SKM-1 (cell line): ENCODE data around the gene MTCL1.

Experiments
- DNase-seq: peaks from one replicate; lab custom pipeline; 2025; ENCODE audit not compliant: unreplicated experiment; lab: John Stamatoyannopoulos, UW

The MTCL1 gene

DNA sequence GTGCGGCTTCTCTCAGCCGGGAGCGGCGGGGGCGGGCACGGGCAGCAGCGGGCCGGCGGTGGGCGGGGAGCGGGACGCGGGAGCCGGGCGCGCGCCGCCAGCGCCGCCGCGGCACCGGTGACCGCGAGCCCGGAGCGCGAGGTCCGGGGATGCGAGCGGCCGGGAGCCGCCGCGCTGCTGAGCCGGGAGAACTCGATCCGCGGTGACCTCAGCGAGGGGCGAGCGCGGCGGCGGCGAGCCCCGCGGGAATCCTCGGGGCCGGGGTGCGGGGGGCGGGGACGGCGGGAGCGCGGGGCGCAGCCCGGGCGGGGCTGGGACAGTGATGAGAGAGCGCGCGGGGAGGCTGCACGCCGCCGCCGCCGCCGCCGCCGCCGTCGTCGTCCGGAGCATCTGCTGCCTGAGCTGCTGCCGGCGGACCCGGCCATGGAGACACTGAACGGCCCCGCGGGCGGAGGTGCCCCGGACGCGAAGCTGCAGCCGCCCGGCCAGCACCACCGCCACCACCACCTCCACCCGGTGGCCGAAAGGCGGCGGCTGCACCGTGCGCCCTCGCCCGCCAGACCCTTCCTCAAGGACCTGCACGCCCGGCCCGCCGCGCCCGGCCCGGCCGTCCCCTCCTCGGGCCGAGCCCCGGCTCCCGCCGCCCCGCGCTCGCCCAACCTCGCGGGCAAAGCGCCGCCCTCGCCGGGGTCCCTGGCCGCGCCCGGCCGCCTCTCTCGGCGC is at the start of gene MTCL1:
Gene MTCL1, plus strand, starts transcription at position 319 of the 723 bp plus-strand sequence. Its CDS starts 105 bp downstream, at position 424.
- no peak for DNase-seq

DNA sequence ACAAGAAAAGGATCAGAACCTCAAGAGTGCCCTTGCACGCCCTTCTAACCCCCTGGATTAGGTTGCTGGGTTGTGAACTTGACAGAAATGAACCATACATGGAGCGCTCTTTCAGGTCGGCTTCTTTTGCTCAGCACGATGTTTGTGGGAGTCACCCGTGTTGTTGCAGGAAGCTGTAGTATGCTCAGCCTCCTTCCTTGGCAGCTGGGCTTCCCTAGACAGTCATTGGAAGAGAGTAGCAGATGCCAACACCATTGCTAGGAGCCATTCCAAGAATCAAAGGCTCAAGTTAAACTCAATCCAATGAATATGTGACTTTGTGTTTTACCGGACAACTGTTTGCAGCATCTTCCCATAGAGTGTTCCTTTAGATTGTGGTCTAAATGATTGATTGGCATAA is 49.1 kb upstream of the MTCL1 start:
- no peak for DNase-seq

DNA sequence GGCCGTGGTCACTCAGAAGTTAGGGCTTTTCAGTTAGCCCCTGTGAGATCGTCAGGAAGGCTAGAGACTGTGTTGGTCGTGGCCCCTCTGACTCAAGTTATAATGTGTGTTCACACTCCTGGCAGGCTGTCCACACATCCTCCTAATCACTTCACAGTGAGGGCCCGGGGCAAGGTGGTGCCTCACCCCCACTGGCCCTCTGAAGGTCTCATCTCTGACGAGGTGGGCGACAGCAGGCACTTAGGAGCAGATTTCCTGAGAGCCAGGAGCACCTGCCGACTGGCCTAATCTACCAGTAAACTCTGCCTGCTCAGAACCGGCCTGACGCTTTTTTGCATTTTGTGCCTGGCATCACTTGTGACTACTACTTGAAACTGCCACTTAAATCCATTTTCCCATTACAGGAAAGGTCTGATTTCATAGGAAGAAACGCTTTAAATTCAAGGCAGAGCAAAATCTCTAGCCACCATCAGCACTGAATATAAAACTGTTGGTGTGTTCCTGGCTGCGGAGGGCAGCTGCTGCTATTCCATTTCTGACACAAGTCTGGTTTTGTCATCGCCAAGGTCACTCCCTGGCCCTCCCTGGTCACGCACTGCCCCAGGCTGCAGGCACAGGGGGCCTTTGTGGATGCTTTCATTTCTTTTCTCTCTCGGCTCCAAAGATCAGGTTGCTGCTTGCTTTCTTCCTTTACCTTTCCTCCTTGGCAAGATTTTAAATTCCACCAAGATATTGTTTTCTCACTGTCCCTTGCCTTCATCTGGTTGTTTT is 48.1 kb upstream of the MTCL1 start:
- no peak for DNase-seq

DNA sequence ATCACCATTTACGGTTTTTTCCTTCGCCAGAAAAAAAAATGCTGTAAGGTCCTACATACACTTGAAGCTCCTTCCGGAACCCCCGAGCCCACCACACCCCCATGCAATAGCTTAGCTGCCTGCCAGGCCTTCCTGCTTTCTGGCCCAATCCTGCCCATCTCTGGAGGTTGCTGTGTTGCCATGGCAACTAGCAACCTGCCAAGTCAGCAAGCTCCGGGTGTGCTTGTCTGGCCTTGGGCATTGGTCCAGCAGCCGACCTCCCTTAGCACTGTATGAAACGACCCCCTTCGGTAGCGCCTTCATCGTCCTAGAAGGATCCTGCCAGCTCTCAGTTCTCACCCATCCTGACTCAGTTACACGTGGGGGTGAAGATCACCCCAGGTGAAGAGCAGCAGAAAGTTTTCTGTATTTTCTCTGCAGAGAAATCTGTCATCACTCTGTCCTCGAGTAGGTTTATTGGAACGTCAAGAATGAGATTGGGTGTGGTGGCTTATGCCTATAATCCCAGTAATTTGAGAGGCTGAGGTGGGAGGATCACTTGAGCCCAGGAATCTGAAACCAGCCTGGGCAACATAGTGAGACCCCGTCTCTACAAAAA is 47.4 kb upstream of the MTCL1 start:
- no peak for DNase-seq

DNA sequence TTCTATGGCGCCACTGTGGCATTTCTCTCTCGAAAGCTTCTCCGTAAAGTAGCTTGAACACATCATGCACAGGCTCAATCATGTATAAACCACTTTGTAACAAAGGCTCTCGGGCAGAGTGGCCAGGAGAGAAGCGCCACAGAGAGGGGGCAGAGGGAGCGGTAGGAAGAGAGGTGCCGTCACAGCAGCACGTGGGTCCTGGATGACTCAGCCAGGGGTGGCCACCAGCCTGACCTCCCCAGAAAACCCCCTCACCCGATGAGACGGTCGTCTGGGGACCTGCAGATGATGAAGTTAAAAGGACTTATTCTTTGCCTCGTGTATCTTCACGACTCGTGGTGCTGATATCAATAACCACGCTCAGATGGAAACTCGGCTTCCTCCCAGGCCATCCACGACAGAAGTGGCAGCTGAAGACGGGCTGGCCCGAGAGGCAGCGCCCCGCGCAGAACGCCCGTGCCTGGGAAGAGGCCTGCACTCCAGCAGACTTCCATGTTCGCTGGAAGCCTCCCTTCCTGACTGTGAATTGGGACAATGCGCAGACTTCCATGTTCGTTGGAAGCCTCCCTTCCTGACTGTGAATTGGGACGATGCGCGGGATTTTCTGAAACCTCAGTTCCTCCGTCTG is 46.4 kb upstream of the MTCL1 start:
- no peak for DNase-seq

DNA sequence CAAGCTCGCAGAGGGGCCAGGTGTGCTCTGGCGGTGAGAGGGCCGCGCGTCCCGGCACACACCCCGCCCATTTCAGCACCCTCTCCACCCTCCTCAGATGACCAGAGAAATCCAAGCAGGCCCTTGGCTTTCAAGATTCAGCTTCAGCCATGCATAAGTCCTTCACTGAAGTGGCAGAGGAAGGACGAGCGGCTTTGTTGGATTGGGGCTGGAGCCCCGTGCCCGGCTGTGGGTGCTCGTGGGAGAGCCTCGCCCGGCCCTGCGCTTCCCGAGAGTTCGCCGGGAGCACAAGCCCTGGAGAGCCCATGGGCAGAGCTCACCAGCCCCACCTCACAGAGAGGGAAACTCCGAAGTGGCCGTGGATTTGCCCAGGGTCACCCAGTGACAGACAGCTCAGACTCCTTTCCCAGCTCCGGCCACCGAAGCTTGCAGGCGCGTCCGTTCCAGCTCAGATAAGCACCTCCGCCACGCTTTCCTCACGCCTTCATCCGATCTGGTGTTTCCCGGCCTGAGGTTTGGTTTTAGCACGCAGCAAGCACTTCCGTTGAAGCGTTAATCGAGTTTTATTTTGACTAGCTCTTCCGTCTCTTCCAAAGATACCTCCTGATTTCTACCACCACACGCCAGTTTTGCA is 45.6 kb upstream of the MTCL1 start:
- no peak for DNase-seq

DNA sequence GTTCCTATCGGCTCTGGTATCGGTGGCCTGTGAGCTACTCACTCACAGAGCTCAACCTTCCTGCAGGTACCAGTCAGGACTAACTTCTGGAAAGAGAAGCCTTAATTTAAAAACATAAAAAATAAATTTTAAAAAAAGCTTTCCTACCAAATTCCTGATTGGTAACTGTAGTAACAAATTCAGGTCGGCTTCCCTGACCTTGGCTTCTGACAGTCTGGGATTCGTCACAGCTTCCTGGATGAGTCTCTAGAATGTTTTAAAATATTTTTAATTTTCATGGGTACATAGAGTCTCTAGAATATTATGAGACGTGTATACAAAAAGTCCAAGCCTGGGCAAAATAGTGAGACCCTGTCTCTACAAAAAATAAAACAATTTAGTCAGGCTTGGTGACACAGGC is 45.0 kb upstream of the MTCL1 start:
- no peak for DNase-seq

DNA sequence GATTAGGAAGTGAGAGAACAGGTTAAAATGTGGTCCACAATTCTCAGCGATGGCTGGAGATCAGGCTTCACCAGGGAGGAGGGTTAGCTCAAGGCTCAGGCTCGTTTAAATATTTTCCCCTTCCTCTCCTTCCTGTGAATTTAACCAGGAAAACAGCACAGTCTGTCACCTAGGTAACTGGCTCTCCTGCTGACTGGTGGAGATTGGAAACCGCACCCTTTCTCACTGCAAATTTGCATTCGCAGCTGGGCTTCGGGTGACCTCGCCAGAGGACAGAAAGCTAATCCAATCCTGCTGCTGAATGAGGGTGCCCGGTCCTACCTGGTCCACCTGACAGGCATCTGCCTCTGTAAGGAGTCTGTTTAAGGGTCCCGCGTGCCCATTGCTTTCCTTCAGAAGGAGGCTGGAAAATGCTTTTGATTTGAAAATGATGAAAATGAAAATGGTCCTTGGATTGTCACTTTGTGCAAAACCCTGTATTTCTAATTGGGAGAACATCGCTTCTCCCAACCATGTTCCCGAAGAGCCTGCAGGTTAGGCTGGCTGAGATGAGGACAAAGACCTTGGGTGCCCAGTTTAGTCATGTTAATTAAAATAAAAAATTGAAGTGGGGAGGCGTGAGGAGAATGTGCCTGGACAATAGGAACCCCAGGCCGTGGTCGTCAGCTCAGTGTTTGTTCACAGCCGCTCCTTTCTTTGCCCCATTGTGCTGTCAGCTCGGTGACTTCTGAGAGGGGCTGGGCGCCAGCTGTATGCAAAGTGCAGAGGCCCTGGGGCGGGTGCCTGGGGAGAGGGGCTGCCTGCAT is 43.4 kb upstream of the MTCL1 start:
- no peak for DNase-seq

DNA sequence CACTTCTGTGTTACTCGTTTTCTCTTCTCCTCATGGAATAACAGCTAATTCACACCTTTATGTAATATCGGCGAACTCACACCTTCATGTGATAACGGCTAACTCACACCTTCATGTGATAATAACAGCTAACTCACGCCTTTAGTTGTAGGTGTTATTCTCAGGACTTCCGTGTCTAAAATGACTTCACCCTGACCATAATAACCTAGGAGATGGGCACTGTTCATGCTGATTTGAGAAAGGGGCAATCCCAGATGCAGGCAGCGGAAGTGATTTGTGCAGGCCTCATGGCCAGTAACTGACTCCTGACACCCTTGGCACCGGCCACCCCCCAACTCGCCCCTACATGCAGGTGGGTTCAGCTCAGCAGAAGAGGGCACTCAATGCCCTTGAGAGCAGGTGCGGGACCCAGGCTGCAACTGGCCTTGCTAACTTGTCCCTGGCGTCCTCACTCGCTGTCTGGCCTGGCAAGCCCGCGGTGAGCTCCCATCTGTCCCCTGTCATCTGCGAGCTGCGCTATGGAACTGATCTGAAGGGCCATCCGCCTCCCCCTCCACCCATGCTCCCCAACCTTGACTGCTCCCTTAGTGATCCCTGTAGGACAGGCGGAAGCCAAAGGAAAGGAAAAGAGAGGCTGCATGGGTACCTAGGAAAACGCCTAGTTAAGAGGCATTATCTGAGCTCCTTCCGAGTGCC is 42.6 kb upstream of the MTCL1 start:
- DNase-seq, result no peak

DNA sequence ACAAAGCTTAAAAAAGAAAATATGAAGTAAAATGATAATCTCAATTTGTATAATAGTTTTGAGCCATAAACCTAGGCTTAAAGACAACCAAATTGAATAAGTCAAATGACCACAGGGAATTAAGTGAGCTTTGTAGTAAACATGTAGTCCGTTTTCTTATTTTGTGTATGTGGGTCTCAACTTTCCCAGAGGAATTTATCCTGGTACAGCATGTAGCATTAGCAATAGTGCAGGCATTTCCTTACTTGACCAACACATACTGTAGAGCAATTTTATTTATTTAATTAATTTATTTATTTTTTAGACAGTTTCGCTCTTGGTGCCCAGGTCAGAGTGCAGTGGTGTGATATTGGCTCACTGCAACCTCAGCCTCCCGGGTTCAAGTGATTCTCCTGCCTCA is 37.5 kb upstream of the MTCL1 start:
- DNase-seq, result no peak

DNA sequence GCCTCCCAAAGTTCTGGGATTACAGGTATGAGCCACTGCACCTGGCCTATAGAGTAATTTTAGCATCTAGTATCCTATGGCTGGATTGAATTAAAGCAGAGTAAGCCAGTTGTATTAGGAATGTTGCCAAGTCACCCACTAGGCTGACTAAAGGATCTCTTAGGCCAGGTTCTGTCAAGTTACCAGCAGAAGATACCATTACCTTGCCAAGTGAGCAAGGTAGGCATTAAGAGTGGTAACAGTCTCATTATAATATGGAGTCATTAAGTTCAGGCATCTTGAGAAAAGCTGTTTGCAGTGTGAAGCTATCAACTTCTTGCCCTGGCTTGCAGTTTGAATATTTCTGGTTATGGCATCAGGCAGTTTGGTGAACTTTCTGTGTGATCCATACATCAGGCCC is 37.0 kb upstream of the MTCL1 start:
- DNase-seq, result no peak

DNA sequence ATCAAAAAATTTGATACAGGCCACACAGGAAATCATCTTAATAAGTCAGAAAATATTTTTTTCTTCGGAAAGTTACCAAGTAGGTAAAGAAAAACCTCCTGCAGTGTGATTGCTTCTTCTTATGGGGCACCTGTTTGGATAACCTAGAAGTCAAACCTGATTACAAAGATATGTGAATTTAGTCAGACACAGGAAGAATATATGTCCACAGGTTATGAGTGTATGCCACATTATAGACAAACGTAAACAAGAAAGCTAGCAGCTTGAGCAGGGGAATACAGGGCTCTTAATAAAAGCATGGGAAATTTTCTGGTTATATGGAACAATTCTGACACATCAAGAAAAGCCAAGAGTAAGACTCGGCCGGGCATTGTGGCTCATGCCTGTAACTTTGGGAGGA is 35.8 kb upstream of the MTCL1 start:
- DNase-seq, result no peak

DNA sequence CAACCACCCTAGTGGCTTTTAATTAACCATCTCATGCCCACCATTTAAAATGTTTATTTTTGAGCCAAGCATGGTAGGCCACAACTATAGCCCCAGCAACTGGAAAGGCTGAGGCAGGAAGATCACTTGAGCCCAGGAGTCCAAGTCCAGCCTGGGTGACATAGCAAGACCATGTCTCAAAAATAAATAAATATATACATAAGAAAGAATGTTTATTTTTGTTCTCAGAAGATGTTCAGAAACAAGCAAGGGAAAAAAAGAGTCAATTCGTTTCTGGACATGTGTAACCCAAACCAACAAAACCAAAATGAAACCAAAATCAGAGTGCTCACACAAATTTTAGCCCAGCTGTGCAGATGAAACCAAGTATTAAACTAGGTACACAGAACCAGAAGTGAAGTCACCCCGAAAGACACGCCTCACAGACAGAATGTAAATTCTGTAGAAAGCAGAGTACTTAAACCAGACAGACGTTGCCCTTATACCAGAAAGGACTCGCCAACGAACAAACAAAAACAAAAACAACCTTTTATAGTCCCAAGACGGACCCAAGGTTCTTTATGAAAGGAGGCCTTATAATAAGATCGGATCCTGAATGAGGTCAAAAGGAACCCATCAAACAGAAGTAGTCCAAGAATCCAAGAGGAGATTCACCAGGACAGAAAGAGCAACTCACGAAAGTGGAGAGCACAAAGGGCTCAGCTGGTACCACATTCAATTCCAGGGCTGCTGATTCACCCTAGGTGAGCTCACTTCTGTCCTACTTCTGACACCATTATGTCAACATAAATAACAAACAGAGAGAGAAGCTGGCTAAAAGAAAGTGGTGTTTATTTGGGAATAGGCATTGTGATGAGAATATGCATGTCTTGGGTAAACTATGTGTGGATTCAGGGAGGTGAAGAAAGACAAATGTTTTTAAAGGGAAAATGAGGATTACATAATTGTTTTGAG is 31.8 kb upstream of the MTCL1 start:
- DNase-seq, result no peak

DNA sequence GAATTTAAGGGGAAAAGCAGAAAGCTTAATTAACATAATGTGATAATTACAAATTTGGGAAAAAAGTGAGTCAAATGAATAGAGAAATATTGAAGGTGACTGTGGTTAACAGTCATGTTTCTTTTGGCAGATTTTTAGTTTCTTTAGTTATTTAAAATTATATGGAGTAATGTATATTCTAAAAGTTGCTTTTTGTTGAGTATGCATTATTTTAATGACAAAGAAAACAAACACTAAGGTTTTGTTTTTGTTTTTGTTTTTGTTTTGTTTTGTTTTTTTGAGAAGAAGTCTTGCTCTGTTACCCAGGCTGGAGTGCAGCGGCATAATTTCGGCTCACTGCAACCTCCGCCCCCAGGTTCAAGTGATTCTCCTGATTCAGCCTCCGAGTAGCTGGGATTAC is 30.3 kb upstream of the MTCL1 start:
- no peak for DNase-seq

DNA sequence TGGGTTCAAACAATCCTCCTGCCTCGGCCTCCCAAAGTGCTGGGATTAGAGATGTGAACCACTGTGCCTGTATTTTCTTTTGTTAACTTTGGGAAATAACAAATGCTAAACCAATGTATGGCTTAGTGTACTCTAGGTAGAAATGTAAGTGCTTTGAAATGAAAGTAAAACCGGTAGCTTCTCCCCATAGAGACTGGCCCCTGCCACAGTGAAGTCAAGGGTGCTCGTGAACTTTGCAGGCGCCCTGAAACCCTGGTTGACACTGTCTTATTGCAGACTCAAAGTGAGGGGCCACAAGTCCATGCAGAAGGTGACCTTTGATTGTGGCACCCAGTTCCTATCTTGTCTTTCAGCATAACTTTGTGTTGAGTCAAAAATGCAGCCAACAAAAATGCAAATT is 24.2 kb upstream of the MTCL1 start:
- DNase-seq, result no peak

DNA sequence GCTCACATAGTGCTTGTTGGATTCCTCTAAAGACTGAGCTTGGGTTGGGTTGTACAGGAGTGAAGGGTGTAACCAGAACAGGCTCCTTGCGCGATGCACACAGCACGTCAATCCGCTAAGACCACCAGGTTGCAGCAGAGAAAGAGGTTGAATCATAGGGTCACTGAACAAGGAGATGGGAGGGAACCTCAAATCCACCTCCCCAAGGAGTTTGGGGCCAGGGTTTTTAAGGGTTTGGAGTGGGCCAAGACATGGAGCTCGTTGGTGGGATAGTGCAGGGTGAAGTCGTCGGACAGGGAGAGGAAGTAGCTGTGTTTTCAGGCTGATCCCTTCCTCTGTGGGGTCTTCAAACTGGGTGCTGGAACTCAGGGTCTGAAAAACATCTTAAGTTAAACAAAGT is 20.8 kb upstream of the MTCL1 start:
- DNase-seq, result no peak

DNA sequence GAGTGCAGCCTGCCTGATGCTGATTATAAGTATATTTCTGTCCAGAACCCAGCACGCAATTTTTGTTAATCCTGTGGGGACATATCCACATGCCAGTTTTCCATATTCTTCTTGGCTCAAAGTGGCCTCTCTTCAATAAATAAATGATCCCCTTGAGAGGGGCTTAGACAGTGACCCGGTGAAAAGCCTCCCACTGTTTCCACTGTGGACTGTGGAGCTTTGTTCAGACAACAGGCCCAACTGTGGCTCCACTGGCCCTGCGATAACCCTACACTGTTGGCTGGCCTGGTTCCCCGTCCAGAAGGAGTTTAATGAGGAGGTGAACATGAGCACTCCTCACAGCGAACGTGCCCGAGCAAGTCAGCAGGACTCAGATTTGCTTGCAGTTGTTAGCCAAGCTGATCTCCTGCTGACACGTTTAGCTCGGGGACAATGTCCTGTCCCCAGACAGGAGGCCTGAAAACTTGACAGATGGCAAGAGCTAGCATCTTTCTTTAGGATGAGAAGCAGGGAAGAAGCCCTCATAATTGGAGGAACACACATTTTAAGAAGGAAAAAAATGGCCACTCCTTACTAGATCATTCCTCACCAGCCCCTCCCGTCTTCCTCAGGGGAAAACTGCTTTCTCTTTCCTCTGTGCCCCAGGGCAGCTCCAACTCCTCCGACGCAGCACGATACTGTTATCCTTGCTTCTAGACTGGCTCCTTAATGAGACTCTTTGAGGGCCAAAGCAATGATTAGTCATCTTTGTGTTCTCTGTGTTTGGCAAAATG is 20.0 kb upstream of the MTCL1 start:
- DNase-seq, result no peak

DNA sequence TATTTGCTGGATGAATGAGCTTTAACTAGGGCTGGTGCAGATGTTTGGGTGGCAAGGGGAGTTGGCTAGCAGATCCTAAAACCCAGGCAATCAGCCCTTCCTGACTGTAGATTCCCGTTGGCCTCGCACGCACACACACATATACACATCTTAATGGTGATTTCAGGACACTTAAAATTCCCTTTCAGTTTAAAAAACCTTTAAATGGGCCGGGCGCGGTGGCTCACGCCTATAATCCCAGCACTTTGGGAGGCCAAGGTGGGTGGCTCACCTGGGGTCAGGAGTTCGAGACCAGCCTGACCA is 19.5 kb upstream of the MTCL1 start:
- no peak for DNase-seq
